PC-9 (cell line): ENCODE measurements around the gene JAG1.

Experiments
- EZH2 ChIP-seq: fragments of 200-600 bp; sonication (generic); IDR thresholded peaks from 2 replicates; pipeline ENCODE4 v1.8.0; 2017; ENCODE audit warnings: antibody characterized with exemption, low read depth
- TF ChIP-seq, protein P1 (sequence below): fragments of 200-600 bp; sonication (generic); conservative IDR thresholded peaks from 2 replicates; pipeline ENCODE4 v1.6.1; 2017; ENCODE audit warnings: mixed run types, antibody characterized with exemption, mild to moderate bottlenecking, moderate library complexity

DNA sequence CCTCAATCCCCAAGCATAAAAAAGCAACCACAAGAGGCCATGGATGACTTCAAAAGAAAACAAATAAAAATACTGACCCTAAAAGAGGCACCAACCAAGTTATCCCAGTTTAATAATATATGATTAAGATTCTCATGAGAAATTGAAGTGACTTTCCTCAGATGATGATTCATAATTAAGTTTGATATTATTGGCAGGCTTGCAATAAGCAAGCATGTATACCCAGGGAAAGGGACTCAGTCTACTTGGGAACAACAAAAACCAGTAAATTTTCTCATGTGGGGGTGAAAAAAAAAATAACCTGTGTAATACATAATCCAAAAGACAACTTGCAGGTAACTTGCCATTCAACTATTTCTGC lies 19.6 kb downstream of the JAG1 start:
- TF ChIP-seq, protein P1, sequence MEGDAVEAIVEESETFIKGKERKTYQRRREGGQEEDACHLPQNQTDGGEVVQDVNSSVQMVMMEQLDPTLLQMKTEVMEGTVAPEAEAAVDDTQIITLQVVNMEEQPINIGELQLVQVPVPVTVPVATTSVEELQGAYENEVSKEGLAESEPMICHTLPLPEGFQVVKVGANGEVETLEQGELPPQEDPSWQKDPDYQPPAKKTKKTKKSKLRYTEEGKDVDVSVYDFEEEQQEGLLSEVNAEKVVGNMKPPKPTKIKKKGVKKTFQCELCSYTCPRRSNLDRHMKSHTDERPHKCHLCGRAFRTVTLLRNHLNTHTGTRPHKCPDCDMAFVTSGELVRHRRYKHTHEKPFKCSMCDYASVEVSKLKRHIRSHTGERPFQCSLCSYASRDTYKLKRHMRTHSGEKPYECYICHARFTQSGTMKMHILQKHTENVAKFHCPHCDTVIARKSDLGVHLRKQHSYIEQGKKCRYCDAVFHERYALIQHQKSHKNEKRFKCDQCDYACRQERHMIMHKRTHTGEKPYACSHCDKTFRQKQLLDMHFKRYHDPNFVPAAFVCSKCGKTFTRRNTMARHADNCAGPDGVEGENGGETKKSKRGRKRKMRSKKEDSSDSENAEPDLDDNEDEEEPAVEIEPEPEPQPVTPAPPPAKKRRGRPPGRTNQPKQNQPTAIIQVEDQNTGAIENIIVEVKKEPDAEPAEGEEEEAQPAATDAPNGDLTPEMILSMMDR, result no peak
- TF ChIP-seq EZH2, result no peak
